Cerebellar nuclear complex (tissue), 1 donor: Measurements from ENCODE around the gene ITM2C.

Experiments used
- DNase-seq, 2 experiments: peaks; one replicate each; lab custom pipeline; 2025; lab: John Stamatoyannopoulos, UW

Gene ITM2C

DNA sequence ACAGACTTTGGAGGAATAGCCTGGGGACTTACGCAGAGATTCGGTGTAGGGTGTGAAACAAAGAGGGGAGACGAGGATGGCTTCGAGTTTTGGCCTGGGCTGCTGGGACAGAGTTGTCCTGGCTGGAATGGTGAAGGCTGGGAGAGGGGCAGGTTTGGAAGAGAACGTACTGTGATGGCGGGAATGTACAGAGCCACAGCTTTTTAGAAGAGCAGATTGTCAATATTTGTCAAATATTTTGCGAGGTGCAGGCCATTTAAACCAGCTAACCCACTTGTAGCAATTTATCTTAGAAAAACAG, 14.4 kb upstream of the ITM2C start:
- DNase-seq = no peak

- DNase-seq = no peak
These were observed 12.6 kb upstream of the ITM2C start for GRCh38 chr2:230852113-230852512.

DNA sequence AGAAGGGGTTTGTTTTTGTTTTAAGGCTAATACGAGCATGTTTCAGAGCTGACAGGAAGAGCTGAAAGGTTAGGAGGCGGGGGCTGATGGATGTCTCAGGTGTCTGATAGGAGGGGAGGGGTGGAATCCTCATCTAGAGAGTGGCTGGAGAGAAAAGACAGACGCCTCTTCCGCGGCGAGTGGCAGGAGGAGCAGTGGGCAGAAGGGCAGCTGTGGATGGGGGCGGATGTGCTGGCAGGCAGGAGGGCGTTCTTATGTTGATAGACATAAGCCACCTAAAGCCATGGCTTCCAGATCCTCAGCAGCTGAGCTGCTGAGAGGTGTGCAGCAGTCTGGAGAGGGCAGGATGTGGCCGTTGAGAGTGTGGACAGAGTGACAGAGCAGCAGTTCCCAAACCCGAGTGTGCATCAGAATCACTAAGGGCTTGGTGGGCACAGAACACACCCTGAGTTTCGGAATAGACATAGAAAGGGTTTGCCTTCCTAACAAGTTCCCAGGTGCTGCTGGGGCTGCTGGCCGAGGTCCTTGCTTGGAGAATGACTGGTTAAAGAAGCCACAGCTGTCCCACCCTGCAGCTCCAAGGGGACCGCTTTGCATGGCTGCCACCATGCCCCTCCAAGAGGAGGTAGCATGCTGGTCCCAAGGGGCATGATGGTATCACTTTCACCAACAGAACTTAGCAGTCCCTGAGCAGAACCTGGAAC, 3.0 kb upstream of the ITM2C start:
- DNase-seq = no peak

DNA sequence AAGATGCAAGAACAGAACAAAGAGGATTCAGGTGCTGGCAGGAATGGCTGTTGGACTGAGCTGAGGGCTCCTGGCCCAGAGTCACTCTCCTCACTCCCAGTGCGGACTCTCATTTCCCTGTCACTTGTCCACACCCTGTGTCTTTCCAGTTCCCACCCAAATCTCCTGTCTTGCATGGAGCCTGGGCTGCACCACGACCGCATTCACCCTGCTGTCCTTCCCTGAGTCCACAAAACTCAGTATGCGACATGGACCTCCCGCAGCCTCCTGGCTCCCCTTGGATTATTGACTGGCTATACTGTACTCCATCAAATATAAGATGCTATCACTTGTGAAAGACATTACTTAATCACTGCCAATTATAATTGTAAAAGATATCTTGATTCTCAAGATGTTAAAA, 2.5 kb upstream of the ITM2C start:
- DNase-seq = no peak

DNA sequence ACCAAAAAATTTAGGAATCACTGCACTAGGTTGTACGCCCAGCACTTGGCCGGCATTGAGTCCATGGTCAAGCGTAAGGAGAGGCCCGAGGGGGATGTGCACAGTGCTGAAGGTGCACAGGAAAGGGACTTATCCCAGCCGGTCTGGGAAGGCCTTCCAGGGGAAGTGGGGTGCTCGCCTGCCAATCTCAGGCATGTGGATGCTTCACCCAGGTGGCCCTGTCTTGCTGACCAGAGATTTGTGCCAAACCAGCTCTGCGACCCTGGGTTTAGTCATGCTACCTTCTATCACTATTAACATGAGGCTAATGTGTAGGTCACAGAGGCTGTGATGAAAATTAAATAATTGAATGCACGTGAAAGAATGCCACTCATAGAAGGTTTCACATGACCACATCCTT, 1.7 kb upstream of the ITM2C start:
- DNase-seq = no peak

- DNase-seq = no peak
These were observed 1.2 kb upstream of the ITM2C start for GRCh38 chr2:230863442-230864121.

- DNase-seq = no peak
These were observed 579 bp upstream of the ITM2C start for GRCh38 chr2:230864122-230864604.

GRCh38 chr2:230865307-230865765, 594 bp downstream of the ITM2C start:
- DNase-seq = no peak

DNA sequence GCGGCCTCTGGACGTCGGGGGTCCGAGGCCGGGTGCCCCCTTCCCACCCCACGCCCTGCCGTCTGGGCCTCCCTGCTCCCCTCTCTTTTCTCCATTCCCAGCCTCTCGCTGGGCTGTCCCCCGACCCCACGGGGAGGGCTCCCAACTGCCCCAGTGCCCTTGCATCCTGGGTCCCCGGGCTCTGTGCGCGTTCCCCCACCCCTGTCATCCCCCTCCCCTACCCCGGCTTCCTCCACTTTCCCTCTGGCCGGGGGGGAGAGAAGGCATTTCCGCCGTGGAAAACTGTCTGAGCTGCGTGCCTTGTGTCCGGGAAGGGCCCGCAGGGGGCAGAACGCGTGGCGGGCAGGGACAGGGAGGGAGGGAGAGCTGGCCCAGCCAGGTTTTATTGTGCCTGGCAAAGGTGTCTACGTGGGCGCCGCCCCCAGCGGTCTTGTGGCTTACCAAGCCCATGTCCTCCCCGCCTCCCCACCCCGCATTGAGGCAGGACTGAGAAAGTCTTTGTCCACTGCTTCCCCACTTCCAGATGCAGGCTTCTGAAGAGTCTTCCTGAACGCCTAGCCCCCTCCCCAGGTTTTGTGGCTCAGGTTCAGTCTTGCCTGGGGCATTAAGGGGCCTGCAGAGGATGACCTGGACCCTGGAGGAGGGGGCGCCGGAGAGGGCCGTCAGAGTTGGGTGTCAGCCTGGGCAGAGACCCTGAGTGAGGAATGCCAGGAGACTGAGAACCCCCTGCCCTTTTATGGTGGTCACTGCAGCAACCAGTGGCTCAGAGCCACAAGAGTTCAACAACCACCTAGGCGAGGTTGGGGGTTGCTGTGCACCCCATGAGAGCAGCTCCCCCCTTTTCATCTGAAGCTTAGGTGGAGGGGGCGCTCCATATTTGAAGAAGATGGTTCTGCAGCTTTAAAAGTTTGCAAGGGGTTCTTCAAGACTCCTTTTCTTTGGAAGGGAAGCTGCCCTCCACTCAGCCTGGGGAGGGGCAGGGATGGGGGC, 1.3 kb downstream of the ITM2C start:
- DNase-seq = no peak

DNA sequence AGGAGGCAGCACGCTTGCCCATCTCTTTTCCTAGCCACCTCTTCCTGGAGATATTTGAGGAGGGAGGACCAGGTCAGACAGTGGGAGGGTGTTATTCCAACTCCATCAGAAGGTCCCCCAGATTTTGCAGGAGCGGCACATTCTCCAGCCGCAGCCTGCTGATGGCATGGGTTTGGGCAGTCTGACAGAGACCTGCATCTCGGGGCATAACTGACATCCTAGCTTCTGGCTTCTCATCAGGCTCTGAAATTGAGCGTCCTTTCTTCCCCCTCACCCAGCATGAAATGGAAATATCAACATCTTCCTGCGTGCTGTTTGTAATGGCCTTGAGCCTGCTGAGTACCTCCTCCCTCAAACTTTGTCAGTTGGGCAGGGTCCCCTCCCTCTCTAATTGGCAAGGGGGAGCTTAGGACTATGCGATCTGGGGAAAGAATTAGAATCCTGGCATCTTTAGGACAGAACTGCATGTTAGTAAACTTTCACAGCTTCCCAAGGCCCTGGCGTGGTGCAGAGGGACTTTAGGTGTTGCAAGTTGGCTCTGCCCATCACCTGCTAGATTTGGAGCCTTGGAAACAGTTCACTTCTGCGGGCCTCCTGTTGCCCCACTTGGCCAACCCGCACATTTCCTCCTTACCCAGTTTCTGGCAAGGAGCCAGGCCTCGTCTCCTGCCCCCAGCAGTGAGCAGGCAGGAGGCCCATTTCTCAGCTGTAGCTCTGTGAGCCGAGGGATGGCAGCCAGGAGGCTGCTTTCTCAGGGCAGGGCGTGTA, 2.2 kb downstream of the ITM2C start:
- no peak for DNase-seq

GRCh38 chr2:230868161-230868946, 3.6 kb downstream of the ITM2C start:
- DNase-seq = no peak

DNA sequence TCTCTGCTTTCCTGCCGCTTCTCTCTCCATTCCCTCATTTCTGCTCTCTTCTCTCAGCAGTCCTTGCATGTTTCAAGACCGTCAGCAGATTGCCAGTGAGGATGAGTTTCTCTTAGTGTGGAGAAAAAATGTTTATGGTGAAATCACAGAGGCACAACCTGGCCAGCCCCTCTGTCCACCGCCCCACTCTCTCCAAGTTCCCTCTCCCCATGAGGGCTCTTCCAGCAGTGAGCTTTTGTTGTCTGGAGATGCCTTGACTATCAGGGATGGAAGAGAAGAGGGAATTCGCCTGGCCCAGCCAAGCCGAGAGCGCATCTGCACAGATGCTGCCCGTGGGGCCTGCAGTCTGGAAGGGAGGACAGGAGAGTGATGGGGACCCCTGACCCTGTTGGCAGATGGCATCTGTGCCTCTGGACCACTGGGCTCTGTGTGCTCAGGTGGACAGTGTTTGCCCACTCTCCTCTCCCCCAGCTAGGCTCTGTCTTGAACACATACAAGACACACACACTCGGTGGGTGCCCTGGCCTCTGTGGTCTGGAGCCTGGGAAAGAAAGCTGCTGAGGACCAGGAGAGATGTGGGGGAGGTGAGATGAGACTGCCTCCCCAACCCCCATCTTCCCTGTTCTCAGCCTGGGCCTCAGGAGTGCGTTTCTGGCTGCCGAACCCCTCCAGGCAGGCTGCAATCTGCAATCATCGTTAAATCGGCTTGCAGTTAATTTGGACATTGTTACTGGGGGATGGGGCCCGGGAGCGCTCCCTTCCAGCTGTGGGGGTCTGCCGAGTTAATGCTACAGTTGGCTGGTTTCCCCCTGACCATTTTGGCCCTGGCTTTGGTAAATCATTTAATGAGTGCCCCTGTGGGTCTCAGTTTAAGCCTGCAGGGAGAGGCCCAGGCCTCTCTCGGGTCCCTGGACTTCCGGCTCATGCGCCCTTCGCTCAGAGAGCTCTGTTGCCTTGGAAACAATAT, 4.5 kb downstream of the ITM2C start:
- no peak for DNase-seq

GRCh38 chr2:230869914-230870543, 5.3 kb downstream of the ITM2C start:
- DNase-seq = no peak

DNA sequence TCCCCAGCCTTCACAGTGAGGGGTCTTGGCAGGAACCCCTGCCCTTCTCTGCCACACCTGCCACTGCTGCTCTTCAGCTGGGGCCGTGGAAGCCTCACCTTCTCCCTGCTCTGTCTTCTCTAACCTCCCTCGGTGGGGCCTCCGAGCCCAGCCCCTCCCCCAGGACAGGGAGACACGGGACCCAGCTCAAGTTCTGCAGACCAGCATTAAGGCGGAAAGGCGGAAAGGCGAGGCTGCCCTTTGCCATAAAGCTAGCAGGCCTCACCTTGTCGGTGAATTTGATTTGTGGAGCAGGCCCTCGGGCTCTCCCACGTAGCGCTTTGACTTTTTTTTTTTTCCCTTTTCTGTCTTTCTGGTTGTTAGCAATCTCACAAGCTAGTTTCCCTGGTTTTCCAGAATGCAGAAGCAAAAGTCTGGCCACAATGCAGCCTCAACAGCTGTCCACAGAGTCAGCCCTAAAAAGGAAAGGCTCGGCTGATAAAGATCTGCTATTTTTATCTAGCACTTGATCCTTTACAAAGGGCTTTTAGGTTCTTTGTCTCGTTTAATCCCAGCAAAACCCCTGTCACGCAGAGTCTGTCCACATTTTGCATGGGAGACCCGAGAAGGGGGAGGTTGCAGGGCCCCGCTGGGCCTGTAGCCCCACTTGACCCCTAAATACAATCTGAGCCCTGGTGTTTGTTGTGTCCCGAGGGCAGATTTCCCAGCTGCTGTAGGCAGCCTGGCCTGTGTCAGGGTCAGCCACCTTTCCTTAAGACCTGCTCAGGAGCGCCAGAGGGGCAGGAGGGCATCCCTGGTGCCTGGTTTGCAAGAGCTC, 6.0 kb downstream of the ITM2C start:
- no peak for DNase-seq

DNA sequence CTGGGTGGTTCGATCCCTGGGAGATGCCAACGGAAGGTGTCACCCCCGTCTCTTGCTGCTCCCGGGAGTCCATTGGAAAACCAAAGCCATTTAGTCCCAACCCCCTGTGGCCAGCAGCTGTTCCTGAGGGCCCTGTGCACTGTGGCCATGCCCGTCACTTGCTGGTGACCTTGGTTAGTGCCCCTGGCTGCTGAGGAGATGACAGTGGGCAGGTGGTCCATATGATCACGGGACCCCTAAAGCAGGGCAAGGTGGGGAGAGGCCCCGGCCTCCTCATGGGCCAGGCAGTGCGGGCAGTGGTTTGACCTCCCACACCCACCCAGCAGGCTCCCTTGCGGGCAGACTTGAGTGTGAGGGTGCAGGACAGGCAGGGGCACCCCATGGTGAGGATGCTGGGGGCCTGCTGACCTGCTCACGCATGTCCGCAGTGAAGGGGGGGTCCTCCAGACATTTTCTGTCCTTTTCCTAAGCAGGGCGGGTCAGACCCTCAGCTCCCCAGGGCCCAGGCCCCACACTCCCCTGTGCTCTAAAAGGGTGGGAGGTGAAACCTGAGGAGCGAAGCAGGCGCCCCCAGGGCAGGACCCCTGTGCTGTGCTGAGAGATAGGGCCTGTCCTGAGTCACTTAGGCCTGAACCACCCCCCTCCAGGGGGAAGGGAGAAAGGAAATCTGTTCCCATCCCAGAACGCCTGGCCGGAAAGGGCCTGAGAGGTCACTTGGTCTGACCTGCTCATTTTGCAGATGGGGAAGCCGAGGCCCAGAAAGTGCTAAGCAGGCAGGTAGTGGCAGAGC, 6.8 kb downstream of the ITM2C start:
- no peak for DNase-seq

- no peak for DNase-seq
These were observed 7.6 kb downstream of the ITM2C start for GRCh38 chr2:230872151-230872967.
